Measurements from ENCODE around the gene RAD18.

DNA sequence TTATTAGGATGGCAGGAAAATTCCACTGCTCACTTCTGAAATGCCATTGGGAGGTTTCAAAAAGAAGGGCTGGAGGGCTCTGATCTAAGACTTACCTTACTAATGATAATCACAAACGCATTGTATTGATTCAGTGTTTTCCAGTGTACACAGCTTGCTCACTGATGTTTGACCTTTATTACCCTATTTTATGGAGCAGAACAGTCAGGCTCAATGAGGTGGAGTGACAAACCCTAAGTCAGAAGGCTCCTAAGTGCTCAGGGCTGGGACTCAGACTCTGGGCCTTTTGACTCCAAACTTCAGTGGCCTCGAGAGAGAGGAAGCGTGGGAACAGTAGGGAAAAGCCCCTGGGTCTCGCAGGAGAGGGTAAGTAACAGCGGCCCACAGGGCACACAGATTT is 20.3 kb upstream of the RAD18 start:
- TF ChIP-seq, protein P1, sequence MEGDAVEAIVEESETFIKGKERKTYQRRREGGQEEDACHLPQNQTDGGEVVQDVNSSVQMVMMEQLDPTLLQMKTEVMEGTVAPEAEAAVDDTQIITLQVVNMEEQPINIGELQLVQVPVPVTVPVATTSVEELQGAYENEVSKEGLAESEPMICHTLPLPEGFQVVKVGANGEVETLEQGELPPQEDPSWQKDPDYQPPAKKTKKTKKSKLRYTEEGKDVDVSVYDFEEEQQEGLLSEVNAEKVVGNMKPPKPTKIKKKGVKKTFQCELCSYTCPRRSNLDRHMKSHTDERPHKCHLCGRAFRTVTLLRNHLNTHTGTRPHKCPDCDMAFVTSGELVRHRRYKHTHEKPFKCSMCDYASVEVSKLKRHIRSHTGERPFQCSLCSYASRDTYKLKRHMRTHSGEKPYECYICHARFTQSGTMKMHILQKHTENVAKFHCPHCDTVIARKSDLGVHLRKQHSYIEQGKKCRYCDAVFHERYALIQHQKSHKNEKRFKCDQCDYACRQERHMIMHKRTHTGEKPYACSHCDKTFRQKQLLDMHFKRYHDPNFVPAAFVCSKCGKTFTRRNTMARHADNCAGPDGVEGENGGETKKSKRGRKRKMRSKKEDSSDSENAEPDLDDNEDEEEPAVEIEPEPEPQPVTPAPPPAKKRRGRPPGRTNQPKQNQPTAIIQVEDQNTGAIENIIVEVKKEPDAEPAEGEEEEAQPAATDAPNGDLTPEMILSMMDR (conservative IDR thresholded peaks at IDR 0.05; ENCODE audit: low read length) = no peak
- no peak for TF ChIP-seq EZH2phosphoT487 (IDR thresholded peaks at IDR 0.05; ENCODE audit: borderline replicate concordance, low read depth, low read length)
